ENCODE results near the gene COP1.

DNA sequence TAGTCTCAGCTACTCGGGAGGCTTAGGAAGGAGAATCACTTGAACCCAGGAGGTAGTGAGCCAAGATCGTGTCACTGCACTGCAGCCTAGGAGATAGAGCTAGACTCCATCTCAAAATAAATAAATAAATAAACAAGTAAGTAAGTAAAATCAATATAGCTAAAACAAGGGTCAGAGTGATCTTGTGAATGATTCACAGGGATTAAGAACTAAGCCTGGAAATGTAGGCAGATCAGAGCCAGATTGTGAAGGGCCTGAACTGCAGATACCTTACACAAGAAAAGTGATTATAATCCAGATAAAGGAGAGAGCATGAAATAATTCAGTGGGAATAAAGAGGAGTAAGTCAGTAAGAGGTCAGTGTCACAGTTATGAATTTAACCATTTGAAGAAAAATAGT, 41.5 kb downstream of the COP1 start:
- TF ChIP-seq, protein P1, sequence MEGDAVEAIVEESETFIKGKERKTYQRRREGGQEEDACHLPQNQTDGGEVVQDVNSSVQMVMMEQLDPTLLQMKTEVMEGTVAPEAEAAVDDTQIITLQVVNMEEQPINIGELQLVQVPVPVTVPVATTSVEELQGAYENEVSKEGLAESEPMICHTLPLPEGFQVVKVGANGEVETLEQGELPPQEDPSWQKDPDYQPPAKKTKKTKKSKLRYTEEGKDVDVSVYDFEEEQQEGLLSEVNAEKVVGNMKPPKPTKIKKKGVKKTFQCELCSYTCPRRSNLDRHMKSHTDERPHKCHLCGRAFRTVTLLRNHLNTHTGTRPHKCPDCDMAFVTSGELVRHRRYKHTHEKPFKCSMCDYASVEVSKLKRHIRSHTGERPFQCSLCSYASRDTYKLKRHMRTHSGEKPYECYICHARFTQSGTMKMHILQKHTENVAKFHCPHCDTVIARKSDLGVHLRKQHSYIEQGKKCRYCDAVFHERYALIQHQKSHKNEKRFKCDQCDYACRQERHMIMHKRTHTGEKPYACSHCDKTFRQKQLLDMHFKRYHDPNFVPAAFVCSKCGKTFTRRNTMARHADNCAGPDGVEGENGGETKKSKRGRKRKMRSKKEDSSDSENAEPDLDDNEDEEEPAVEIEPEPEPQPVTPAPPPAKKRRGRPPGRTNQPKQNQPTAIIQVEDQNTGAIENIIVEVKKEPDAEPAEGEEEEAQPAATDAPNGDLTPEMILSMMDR (IDR thresholded peaks at IDR 0.05 in 2 of 3, conservative IDR thresholded peaks at IDR 0.05 in 1 of 3; ENCODE audit: borderline replicate concordance in 1 of 3, insufficient read depth in 1 of 3, low read depth in 2 of 3, low read length in 2 of 3): no peak
- TF ChIP-seq, protein P2, sequence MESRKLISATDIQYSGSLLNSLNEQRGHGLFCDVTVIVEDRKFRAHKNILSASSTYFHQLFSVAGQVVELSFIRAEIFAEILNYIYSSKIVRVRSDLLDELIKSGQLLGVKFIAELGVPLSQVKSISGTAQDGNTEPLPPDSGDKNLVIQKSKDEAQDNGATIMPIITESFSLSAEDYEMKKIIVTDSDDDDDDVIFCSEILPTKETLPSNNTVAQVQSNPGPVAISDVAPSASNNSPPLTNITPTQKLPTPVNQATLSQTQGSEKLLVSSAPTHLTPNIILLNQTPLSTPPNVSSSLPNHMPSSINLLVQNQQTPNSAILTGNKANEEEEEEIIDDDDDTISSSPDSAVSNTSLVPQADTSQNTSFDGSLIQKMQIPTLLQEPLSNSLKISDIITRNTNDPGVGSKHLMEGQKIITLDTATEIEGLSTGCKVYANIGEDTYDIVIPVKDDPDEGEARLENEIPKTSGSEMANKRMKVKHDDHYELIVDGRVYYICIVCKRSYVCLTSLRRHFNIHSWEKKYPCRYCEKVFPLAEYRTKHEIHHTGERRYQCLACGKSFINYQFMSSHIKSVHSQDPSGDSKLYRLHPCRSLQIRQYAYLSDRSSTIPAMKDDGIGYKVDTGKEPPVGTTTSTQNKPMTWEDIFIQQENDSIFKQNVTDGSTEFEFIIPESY (IDR thresholded peaks at IDR 0.05; ENCODE audit: extremely low read depth, insufficient replicate concordance, low read length): no peak
- TF ChIP-seq CEBPB (IDR thresholded peaks at IDR 0.05; ENCODE audit: low read depth): no peak
- TF ChIP-seq EZH2phosphoT487 (IDR thresholded peaks at IDR 0.05; ENCODE audit: borderline replicate concordance): no peak
- TF ChIP-seq SP1 (IDR thresholded peaks at IDR 0.05; ENCODE audit: low read depth): no peak
- TF ChIP-seq, protein P3, sequence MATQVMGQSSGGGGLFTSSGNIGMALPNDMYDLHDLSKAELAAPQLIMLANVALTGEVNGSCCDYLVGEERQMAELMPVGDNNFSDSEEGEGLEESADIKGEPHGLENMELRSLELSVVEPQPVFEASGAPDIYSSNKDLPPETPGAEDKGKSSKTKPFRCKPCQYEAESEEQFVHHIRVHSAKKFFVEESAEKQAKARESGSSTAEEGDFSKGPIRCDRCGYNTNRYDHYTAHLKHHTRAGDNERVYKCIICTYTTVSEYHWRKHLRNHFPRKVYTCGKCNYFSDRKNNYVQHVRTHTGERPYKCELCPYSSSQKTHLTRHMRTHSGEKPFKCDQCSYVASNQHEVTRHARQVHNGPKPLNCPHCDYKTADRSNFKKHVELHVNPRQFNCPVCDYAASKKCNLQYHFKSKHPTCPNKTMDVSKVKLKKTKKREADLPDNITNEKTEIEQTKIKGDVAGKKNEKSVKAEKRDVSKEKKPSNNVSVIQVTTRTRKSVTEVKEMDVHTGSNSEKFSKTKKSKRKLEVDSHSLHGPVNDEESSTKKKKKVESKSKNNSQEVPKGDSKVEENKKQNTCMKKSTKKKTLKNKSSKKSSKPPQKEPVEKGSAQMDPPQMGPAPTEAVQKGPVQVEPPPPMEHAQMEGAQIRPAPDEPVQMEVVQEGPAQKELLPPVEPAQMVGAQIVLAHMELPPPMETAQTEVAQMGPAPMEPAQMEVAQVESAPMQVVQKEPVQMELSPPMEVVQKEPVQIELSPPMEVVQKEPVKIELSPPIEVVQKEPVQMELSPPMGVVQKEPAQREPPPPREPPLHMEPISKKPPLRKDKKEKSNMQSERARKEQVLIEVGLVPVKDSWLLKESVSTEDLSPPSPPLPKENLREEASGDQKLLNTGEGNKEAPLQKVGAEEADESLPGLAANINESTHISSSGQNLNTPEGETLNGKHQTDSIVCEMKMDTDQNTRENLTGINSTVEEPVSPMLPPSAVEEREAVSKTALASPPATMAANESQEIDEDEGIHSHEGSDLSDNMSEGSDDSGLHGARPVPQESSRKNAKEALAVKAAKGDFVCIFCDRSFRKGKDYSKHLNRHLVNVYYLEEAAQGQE (IDR thresholded peaks at IDR 0.05; ENCODE audit: low read depth): no peak
- TF ChIP-seq, protein P4, sequence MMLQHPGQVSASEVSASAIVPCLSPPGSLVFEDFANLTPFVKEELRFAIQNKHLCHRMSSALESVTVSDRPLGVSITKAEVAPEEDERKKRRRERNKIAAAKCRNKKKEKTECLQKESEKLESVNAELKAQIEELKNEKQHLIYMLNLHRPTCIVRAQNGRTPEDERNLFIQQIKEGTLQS (IDR thresholded peaks at IDR 0.05): no peak
- TF ChIP-seq POLR2A (IDR thresholded peaks at IDR 0.05; ENCODE audit: borderline replicate concordance, extremely low read depth, insufficient read depth, insufficient read length): no peak
- TF ChIP-seq POLR2AphosphoS5 (IDR thresholded peaks at IDR 0.05; ENCODE audit: low read depth, low read length): no peak
- TF ChIP-seq, protein P5, sequence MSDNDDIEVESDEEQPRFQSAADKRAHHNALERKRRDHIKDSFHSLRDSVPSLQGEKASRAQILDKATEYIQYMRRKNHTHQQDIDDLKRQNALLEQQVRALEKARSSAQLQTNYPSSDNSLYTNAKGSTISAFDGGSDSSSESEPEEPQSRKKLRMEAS (IDR thresholded peaks at IDR 0.05): no peak
- TF ChIP-seq ZFX (IDR thresholded peaks at IDR 0.05): no peak
- TF ChIP-seq EZH2 (IDR thresholded peaks at IDR 0.05): no peak
- TF ChIP-seq SRF (IDR thresholded peaks at IDR 0.05; ENCODE audit: low read depth): no peak
- TF ChIP-seq RAD21 (IDR thresholded peaks at IDR 0.05; ENCODE audit: low read depth): no peak

All from HCT116 (cell line).